KOPT-K1 (cell line): ENCODE results near the gene COX10.

Experiments used
- H3K27ac ChIP-seq: fragments of 200-600 bp; sonication (generic); 2 replicates; pipeline ENCODE4 v1.5.1; 2016; ENCODE audit warnings: antibody characterized with exemption, mild to moderate bottlenecking, low read depth, low read length; ENCODE audit not compliant: poor library complexity, severe bottlenecking
- H3K36me3 ChIP-seq: fragments of 200-600 bp; sonication (generic); 2 replicates; pipeline ENCODE4 v1.5.1; 2017; ENCODE audit warnings: antibody characterized with exemption, mild to moderate bottlenecking, low read length, moderate library complexity; ENCODE audit not compliant: insufficient read depth
- H3K9me3 ChIP-seq: fragments of 200-600 bp; sonication (generic); 2 replicates; pipeline ENCODE4 v1.5.1; 2017; ENCODE audit warnings: antibody characterized with exemption, low read length, mild to moderate bottlenecking; ENCODE audit not compliant: insufficient read depth, poor library complexity, severe bottlenecking

The COX10 gene

GRCh38 chr17:14245629-14246028 is 176.3 kb downstream of the COX10 start:
- H3K36me3 ChIP-seq: no peaks in the 10 kb centered on the region
- H3K9me3 ChIP-seq: no peaks in the 10 kb centered on the region
- no peak overlapping the region for H3K27ac ChIP-seq
